ENCODE data around the gene CT47A1. TPM values are rescaled to one million over a fixed set of nuclear protein-coding genes. Genes with fewer than 3 reads are reported as not detected.
"Not testable (repeated sequence)": the region's sequence is repeated elsewhere in the genome, so short reads cannot be mapped to it uniquely, and the experiment has no call there.

Gene CT47A1
- not detected for polyA plus RNA-seq
- long read RNA-seq, donor 1: 0 reads
- long read RNA-seq, donor 2: 0 reads
- long read RNA-seq, donor 3: 0 reads
- long read RNA-seq, donor 4: 0 reads
- long read RNA-seq, donor 5: 0 reads
- long read RNA-seq, donor 6: 0 reads
- long read RNA-seq, donor 7: 0 reads
- long read RNA-seq, donor 8: 0 reads
- long read RNA-seq, donor 9: 0 reads
- long read RNA-seq, donor 10: 0 reads
- long read RNA-seq, donor 11: 0 reads

- H3K36me3 ChIP-seq (ENCODE audit: control insufficient read depth, insufficient read depth, low read length); H3K27me3 ChIP-seq (ENCODE audit: control insufficient read depth, insufficient read depth, low read length); H3K4me1 ChIP-seq (ENCODE audit: control insufficient read depth, insufficient read depth, low read length); H3K27ac ChIP-seq (ENCODE audit: low read length); H3K9me3 ChIP-seq (ENCODE audit: control insufficient read depth, low read depth, low read length); H3K4me3 ChIP-seq (ENCODE audit: low read length); DNase-seq: not testable (repeated sequence)
- WGBS (ENCODE audit: insufficient coverage, low lambda C conversion rate): no CpG with 5 or more reads among the region's 8 CpGs
Observed at GRCh38 chrX:120985660-120986059, at the start of gene CT47A1. Gene CT47A1 (minus strand): TSS chrX:120985760. CDS start chrX:120985529, 231 bp downstream.

- Histone ChIP-seq H3K4me1 (ENCODE audit: control insufficient read depth, insufficient read depth, low read length) (no peaks in the 10 kb centered on the region), H3K27me3 (ENCODE audit: control insufficient read depth, insufficient read depth, low read length) (no peaks in the 10 kb centered on the region), H3K4me3 (ENCODE audit: low read length) (no peak overlapping the region), H3K36me3 (ENCODE audit: control insufficient read depth, insufficient read depth, low read length) (no peaks in the 10 kb centered on the region), H3K9me3 (ENCODE audit: control insufficient read depth, low read depth, low read length) (no peaks in the 10 kb centered on the region), H3K27ac (ENCODE audit: low read length) (no peak overlapping the region)
- WGBS (ENCODE audit: insufficient coverage, low lambda C conversion rate): 0% methylated on average over 1 of the region's 2 CpGs
- no peak for DNase-seq
Observed at GRCh38 chrX:121032531-121032930, 47.0 kb upstream of the CT47A1 start.

GRCh38 chrX:121030083-121030482 is 44.5 kb upstream of the CT47A1 start:
- no peak overlapping the region for H3K27ac ChIP-seq (ENCODE audit: low read length)
- no CpG with 5 or more reads among the region's 4 CpGs for WGBS (ENCODE audit: insufficient coverage, low lambda C conversion rate)
- no peaks in the 10 kb centered on the region for H3K9me3 ChIP-seq (ENCODE audit: control insufficient read depth, low read depth, low read length)
- no peaks in the 10 kb centered on the region for H3K36me3 ChIP-seq (ENCODE audit: control insufficient read depth, insufficient read depth, low read length)
- no peaks in the 10 kb centered on the region for H3K4me1 ChIP-seq (ENCODE audit: control insufficient read depth, insufficient read depth, low read length)
- no peaks in the 10 kb centered on the region for H3K27me3 ChIP-seq (ENCODE audit: control insufficient read depth, insufficient read depth, low read length)
- DNase-seq: no peak
- no peak overlapping the region for H3K4me3 ChIP-seq (ENCODE audit: low read length)

- no peaks in the 10 kb centered on the region for H3K9me3 ChIP-seq (ENCODE audit: control insufficient read depth, low read depth, low read length)
- DNase-seq: no peak
- WGBS (ENCODE audit: insufficient coverage, low lambda C conversion rate): no CpG with 5 or more reads among the region's 1 CpG
- no peaks in the 10 kb centered on the region for H3K27me3 ChIP-seq (ENCODE audit: control insufficient read depth, insufficient read depth, low read length)
- no peaks in the 10 kb centered on the region for H3K36me3 ChIP-seq (ENCODE audit: control insufficient read depth, insufficient read depth, low read length)
- no peak overlapping the region for H3K27ac ChIP-seq (ENCODE audit: low read length)
- no peak overlapping the region for H3K4me3 ChIP-seq (ENCODE audit: low read length)
- H3K4me1 ChIP-seq (ENCODE audit: control insufficient read depth, insufficient read depth, low read length): no peaks in the 10 kb centered on the region
Observed at GRCh38 chrX:121028419-121028818, 42.9 kb upstream of the CT47A1 start.

GRCh38 chrX:121014826-121015225 is 29.3 kb upstream of the CT47A1 start:
- DNase-seq: no peak
- Histone ChIP-seq H3K4me1 (ENCODE audit: control insufficient read depth, insufficient read depth, low read length) (no peaks in the 10 kb centered on the region), H3K27ac (ENCODE audit: low read length) (no peak overlapping the region), H3K27me3 (ENCODE audit: control insufficient read depth, insufficient read depth, low read length) (no peaks in the 10 kb centered on the region), H3K4me3 (ENCODE audit: low read length) (no peak overlapping the region), H3K9me3 (ENCODE audit: control insufficient read depth, low read depth, low read length) (no peaks in the 10 kb centered on the region), H3K36me3 (ENCODE audit: control insufficient read depth, insufficient read depth, low read length) (no peaks in the 10 kb centered on the region)
- WGBS (ENCODE audit: insufficient coverage, low lambda C conversion rate): no CpG with 5 or more reads among the region's 2 CpGs

GRCh38 chrX:121013897-121014455 is 28.4 kb upstream of the CT47A1 start:
- no peak for DNase-seq
- Histone ChIP-seq H3K4me3 (ENCODE audit: low read length) (no peak overlapping the region), H3K36me3 (ENCODE audit: control insufficient read depth, insufficient read depth, low read length) (no peaks in the 10 kb centered on the region), H3K9me3 (ENCODE audit: control insufficient read depth, low read depth, low read length) (no peaks in the 10 kb centered on the region), H3K27ac (ENCODE audit: low read length) (no peak overlapping the region), H3K27me3 (ENCODE audit: control insufficient read depth, insufficient read depth, low read length) (no peaks in the 10 kb centered on the region), H3K4me1 (ENCODE audit: control insufficient read depth, insufficient read depth, low read length) (no peaks in the 10 kb centered on the region)

GRCh38 chrX:121011254-121011653 is 25.7 kb upstream of the CT47A1 start:
- peak in 1 of 2 donors; percentile 1 for DNase-seq
- Histone ChIP-seq H3K9me3 (ENCODE audit: control insufficient read depth, low read depth, low read length) (no peaks in the 10 kb centered on the region), H3K27me3 (ENCODE audit: control insufficient read depth, insufficient read depth, low read length) (no peaks in the 10 kb centered on the region), H3K27ac (ENCODE audit: low read length) (no peak overlapping the region), H3K4me3 (ENCODE audit: low read length) (no peak overlapping the region), H3K36me3 (ENCODE audit: control insufficient read depth, insufficient read depth, low read length) (no peaks in the 10 kb centered on the region), H3K4me1 (ENCODE audit: control insufficient read depth, insufficient read depth, low read length) (no peaks in the 10 kb centered on the region)
- no CpG with 5 or more reads among the region's 7 CpGs for WGBS (ENCODE audit: insufficient coverage, low lambda C conversion rate)

- H3K4me1 ChIP-seq (ENCODE audit: control insufficient read depth, insufficient read depth, low read length): no peaks in the 10 kb centered on the region
- no peak overlapping the region for H3K4me3 ChIP-seq (ENCODE audit: low read length)
Observed at GRCh38 chrX:121010218-121010617, 24.7 kb upstream of the CT47A1 start.

GRCh38 chrX:121009764-121010163 is 24.2 kb upstream of the CT47A1 start:
- Histone ChIP-seq H3K4me3 (ENCODE audit: low read length) (no peak overlapping the region), H3K27me3 (ENCODE audit: control insufficient read depth, insufficient read depth, low read length) (no peaks in the 10 kb centered on the region), H3K9me3 (ENCODE audit: control insufficient read depth, low read depth, low read length) (no peaks in the 10 kb centered on the region), H3K4me1 (ENCODE audit: control insufficient read depth, insufficient read depth, low read length) (no peaks in the 10 kb centered on the region), H3K36me3 (ENCODE audit: control insufficient read depth, insufficient read depth, low read length) (no peaks in the 10 kb centered on the region), H3K27ac (ENCODE audit: low read length) (no peak overlapping the region)
- DNase-seq: no peak
- no CpG with 5 or more reads among the region's 3 CpGs for WGBS (ENCODE audit: insufficient coverage, low lambda C conversion rate)

More at GRCh38 chrX:121010218-121010617, 24.7 kb upstream of the CT47A1 start:
- Histone ChIP-seq H3K36me3 (ENCODE audit: control insufficient read depth, insufficient read depth, low read length) (no peaks in the 10 kb centered on the region), H3K9me3 (ENCODE audit: control insufficient read depth, low read depth, low read length) (no peaks in the 10 kb centered on the region), H3K27ac (ENCODE audit: low read length) (no peak overlapping the region), H3K27me3 (ENCODE audit: control insufficient read depth, insufficient read depth, low read length) (no peaks in the 10 kb centered on the region)
- WGBS (ENCODE audit: insufficient coverage, low lambda C conversion rate): no CpG with 5 or more reads among the region's 4 CpGs
- no peak for DNase-seq

- Histone ChIP-seq H3K4me3 (ENCODE audit: low read length) (no peak overlapping the region), H3K36me3 (ENCODE audit: control insufficient read depth, insufficient read depth, low read length) (no peaks in the 10 kb centered on the region), H3K4me1 (ENCODE audit: control insufficient read depth, insufficient read depth, low read length) (no peaks in the 10 kb centered on the region), H3K27me3 (ENCODE audit: control insufficient read depth, insufficient read depth, low read length) (no peaks in the 10 kb centered on the region), H3K9me3 (ENCODE audit: control insufficient read depth, low read depth, low read length) (no peaks in the 10 kb centered on the region), H3K27ac (ENCODE audit: low read length) (no peak overlapping the region)
- no CpG with 5 or more reads among the region's 1 CpG for WGBS (ENCODE audit: insufficient coverage, low lambda C conversion rate)
- DNase-seq: peak; percentile 7 to 43
Observed at GRCh38 chrX:121008920-121009319, 23.4 kb upstream of the CT47A1 start.

- no peaks in the 10 kb centered on the region for H3K4me1 ChIP-seq (ENCODE audit: control insufficient read depth, insufficient read depth, low read length)
- DNase-seq: peak in 1 of 2 donors; percentile 2
- WGBS (ENCODE audit: insufficient coverage, low lambda C conversion rate): no CpG with 5 or more reads among the region's 4 CpGs
Observed at GRCh38 chrX:121000589-121000988, 15.0 kb upstream of the CT47A1 start.

More at GRCh38 chrX:121000589-121000988, 15.0 kb upstream of the CT47A1 start:
- no peaks in the 10 kb centered on the region for H3K9me3 ChIP-seq (ENCODE audit: control insufficient read depth, low read depth, low read length)
- no peak overlapping the region for H3K4me3 ChIP-seq (ENCODE audit: low read length)
- H3K36me3 ChIP-seq (ENCODE audit: control insufficient read depth, insufficient read depth, low read length): no peaks in the 10 kb centered on the region
- no peaks in the 10 kb centered on the region for H3K27me3 ChIP-seq (ENCODE audit: control insufficient read depth, insufficient read depth, low read length)
- no peak overlapping the region for H3K27ac ChIP-seq (ENCODE audit: low read length)

Data from large intestine (tissue), 12 donors.